T-helper 9 cell (primary cell): Measurements from ENCODE around the gene CLSTN2.

Experiments used
- DNase-seq: peaks from one replicate; pipeline ENCODE4 v3.0.0-alpha.2; 2020

Gene CLSTN2

DNA sequence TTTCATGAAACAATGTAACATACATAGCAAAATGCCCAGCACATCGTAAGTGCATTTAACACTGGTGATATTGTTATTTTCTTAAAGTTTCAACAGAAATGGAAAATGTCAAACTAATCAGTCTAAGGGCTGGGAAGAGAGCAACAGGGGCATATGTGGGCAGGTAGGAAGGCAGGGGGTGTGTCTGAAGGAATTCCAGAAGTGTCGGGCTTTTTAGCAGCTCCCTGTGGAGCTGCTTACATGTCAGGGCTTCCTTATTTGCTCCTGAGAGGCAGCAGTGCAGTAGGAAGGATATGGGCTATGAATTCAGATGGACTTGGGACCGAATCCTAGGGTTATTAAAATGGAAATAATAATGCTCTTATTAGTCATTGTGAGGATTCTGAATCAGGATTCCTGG lies 311.6 kb downstream of the CLSTN2 start:
- DNase-seq: no peak

- DNase-seq: no peak
These were observed 312.8 kb downstream of the CLSTN2 start for GRCh38 chr3:140247775-140248174.

DNA sequence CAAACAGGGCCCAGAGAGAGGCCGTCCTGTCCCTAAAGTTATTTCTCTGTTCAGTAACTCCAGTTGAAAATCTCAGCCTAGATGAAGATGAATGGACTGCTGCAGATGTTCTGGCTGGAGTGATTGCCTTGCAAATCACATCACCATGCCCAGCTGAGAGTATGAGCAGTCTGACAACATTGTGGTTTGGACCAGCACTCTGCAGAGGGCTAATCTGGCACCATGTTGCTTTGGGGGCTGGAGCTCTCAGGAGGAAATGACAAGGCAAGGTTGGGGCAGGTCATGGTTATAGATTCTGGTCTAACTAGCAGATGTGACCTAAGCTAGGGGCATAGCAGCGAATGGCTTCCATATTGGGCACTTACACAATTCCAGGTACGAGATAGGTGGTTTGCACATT lies 314.2 kb downstream of the CLSTN2 start:
- no peak for DNase-seq

- DNase-seq: no peak
These were observed 315.2 kb downstream of the CLSTN2 start for GRCh38 chr3:140250010-140250855.

DNA sequence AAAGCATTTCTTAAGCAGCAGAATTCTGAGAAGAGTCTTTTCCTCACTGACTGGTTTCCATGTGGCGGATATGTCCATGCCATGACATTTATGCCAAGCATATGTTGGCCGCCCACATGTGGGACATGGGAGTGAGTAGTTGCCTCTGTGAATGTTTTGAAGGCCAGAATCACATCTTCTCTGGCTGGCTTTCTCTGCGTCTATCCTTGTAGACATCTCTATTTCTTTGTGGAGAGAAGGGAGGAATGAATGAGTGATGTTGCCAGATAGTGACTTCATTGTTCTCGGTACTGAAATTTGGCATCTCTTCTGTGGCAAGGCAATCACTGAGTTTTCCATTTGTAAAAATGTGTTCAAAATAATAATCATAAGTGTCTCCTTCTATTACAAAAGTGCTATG lies 316.0 kb downstream of the CLSTN2 start:
- no peak for DNase-seq

GRCh38 chr3:140251678-140252077 lies 316.7 kb downstream of the CLSTN2 start:
- no peak for DNase-seq

DNA sequence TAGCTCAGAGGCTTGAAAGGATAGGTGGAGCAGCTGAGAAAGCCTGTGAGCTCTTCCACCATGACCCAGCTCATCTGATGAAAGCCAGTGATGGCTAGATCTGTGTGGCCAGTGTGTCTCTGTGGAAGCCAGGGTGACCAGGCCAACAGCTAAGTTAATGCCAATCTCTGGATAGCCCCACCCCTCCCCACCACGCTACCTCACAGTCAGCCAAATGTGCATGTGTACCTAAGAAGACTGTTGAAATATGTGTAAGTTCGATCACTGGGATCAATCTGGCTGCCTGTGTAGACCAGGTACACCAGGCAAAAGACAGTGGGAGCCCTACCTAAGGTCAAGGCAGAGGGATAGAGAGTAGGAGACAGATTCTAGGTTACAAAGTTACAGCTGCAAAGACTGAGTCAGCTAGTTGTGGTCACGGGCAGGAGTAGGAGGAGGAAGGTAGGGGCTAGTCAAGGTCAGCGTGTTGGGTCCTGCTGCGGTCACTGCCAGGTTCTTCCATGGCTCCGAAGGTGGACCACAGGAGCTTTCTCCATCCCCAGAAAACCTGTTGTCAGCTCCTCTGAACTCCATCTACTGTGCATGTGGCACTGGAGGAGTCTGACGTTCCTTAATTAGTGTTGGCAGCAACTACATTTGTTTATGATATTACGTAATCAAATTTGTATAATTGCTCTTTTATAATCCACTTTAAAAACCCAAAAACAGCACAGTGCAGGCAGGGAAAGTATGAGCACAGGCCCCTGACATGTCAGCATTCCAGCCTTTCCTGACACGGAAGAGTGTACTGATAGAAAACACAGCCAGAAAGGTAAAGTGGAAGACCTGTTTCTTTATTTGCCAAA lies 318.0 kb downstream of the CLSTN2 start:
- no peak for DNase-seq

DNA sequence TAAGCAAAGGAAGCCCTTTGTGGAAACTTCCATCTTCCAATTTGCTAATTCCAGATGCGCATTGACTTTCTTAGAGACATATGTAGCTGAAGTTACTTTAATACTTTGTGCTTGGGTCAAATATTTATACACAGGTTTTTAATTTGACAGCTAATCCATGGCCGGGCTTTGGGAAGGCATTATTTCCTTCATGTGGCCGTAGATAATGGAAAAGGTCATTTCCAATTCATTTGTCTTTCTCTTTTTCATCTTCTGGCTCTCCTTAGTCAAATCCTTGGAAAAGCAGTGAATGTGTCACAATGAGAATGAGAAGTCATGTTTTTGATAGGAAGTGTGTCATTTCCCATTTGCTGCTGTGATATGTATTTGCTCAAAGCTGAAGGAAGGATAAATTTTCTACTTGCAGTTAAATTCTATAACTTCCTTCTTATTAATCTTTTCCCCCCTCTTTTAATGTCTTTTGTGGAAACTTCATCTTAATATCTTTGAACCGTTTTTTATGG lies 323.3 kb downstream of the CLSTN2 start:
- DNase-seq: no peak

- no peak for DNase-seq
These were observed 330.3 kb downstream of the CLSTN2 start for GRCh38 chr3:140265302-140265701.

DNA sequence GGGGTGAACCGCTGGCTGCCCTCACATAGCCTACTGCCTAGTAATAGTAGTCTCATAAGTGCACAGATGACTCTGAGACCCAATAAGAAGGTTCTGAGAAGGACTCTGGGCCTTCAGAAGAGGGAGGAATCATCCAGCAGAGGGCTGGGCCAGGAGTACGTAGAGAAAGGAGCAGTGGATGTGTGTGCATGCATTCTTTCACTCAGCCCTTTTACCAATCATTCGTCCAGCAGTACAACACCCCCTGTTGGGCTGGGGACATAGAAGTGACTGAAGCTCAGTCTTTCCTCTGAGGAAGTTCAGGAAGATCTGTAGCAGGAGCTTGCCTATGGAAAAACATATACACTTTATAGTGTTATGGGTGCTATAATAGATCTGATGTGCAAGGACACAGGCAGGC lies 333.1 kb downstream of the CLSTN2 start:
- no peak for DNase-seq

GRCh38 chr3:140268610-140269009 lies 333.6 kb downstream of the CLSTN2 start:
- no peak for DNase-seq

GRCh38 chr3:140270329-140270728 lies 335.3 kb downstream of the CLSTN2 start:
- no peak for DNase-seq

DNA sequence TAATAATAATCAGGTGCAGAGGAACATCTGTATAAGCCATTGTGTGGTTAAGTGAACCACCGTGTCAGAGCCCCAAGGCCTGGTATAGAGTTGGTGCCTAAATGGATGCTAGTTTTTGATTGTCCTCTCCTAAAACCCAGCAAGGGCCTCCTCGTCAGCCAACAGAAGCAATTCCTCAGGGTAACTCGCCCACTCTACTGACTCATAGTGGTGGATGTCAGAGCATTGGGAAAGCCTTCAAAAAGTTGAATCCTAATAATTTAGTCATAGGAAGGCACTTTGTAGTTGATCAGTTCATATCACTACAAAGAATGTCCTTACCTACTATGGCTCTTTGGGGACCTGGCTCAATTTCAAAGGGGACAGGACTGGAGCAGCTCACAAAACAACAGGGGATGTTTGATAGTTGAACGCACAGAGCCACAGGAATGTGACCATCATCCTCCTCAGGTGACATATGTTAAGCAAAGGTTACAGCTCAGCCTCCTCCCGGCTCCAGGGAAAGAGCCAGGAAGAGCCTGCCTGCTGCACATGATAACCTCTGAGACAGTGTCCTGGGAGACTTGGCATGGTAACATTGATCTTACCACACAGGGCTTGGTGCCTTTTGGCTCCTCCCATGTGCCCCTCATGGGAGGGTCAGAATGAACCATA lies 338.7 kb downstream of the CLSTN2 start:
- DNase-seq: no peak

DNA sequence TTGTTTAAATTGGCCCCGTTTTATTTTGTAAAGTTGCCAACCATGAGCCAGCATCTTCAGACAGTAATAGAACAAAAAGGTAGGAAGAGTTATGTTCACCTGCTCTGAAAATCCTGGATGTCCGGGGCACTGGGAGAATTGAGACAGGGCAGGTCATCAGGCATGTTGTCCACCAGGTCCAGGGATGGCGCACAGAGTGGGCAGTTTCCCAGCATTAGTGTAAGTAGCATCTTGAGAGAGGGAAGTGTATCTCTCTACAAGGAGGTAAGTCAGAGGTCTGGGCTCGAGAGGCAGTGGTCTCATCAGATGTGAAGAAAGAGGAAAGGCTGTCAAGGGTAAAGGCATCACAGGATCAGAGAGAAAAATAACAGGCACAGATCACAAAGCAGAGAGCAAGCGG lies 339.4 kb downstream of the CLSTN2 start:
- no peak for DNase-seq

DNA sequence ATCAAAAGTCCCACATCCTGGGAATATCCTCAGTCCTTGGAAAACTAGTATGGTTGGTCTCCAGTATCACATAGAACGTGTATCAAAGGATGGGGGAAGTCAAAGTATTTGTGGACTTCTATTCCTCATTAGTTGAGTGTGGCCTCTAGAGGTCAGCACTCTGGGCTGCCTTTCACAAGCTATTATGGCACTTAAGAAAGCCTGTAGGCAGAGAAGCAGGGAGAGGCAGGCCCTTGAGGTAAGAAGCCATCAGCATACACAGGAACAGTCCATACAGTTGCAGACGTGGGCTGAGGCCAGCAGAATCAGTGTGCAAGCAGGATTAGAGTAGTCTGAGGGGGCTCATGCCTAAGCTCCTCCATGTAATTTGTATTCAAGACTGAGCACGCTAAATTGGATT lies 341.7 kb downstream of the CLSTN2 start:
- no peak for DNase-seq

DNA sequence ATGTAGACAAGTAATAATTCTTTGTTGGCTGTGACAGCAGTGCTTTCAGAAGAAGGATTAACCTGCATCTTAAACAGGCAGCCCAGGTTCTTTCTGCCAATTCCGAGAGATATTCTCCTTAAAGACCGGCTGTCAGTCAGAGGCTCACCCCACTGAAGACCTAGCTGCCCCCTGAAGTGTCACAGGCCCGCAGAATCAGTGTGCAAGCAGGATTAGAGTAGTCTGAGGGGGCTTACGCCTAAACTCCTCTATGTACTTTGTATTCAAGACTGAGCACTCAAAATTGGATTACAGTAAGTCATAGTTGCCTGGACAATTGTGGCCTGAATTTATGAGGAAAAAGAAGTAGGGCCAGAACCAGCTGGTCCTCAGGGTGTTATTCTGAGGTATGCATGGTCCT lies 342.9 kb downstream of the CLSTN2 start:
- DNase-seq: no peak

DNA sequence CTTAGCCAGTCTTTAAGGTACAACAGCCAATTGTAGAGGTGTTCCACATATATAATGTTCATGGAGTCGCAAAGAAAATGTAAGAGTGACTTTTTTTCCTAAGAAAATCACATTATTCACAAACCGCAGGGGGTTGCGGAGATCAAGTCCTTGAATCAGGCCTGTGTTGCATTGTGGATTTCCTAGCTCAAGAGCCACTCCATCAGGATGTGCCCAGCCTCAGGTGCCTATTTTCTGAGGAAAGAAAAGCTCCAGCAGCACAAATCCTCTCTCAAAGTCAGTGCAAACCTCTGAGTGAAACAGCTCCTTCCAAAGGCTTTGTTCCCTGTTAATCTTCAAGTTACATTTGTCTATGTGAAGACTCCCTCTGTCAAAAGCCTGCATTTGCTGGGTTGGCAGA lies 349.4 kb downstream of the CLSTN2 start:
- DNase-seq: no peak

DNA sequence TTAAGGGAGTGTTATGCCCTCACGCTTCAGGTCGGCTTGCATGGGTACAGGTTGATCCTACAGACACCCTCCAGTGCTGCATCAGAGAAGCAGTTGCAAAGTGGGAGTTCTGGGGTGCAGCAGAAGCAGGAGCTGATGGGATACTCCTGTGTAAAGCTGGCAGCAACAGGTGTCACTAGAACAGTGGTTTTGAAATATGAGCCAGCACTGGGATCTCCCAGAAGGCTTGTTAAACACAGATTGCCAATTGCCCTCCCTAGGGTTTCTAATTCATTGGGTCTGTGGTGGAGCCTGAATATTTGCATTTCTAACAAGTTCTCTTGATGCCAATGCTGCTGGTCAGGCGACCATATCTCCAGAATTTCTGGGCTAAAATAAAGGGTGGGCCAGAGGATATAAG lies 350.4 kb downstream of the CLSTN2 start:
- DNase-seq: no peak

DNA sequence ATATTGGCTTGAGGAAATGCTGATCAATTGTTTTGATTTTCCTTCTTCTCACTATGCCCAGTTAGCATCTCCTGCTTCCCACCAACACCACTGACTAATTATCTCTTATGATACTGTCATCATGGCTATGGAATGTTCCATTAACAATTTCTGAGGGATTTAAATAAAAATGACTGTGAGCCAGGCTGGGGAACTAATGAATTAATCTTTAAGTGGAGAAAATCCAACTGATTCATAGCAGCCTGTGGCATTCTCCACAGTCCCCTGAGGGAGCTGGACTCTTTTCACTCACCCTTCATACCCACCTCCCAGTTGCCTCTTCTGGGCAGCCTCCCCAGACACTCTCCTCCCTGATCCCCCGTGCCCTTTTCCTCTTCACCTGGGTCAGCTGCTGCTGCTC lies 353.6 kb downstream of the CLSTN2 start:
- no peak for DNase-seq

DNA sequence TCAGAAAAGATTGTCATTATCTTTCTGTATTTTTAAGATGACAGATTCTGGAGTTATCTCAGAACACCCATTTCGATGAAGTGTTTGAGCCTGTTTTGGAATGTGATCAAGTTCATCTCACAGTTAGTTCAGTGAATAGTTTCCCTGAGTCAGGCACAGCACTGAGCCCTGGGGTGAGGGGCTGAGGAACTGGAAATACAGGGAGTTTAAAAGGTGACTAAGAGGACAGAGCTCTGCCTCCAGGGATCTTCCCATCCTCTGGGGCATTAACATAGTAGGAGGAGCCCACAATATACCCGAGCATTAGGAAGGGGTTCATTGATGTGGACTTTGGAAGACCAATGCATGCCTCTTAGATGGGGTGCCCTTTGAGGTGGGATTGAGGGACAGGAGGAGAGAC lies 355.1 kb downstream of the CLSTN2 start:
- no peak for DNase-seq

- no peak for DNase-seq
These were observed 357.2 kb downstream of the CLSTN2 start for GRCh38 chr3:140292170-140292569.

DNA sequence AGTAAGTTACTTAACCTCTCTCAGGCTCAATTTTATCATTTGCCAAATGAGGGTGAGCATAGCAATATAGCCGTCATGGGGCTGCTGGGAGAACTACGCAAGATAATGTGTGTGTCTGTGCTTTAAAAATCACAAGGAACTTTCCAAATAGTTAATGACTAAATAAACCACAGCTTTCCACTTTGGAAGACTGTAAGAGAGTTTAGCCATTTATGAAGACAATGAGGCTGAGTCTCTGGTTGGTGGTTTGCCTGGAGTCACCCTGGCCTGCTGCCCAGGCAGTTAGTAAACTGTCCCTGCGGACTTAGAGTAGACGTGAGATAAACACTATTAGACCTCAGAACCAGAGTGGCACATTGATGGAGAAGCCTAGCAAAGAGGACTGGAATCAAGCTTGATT lies 357.7 kb downstream of the CLSTN2 start:
- no peak for DNase-seq

- DNase-seq: no peak
These were observed 359.1 kb downstream of the CLSTN2 start for GRCh38 chr3:140294058-140294457.
